Ramos (cell line): ENCODE results near the gene NGLY1.

Experiments
- in situ Hi-C: fragments of 300-500 bp; cut with MboI; formaldehyde crosslinking; loops from one replicate; pipeline ENCODE4 v1.14.3; 2022; ENCODE audit warnings: low sequenced_read_pairs; ENCODE audit not compliant: unreplicated experiment

Gene NGLY1, protein sequence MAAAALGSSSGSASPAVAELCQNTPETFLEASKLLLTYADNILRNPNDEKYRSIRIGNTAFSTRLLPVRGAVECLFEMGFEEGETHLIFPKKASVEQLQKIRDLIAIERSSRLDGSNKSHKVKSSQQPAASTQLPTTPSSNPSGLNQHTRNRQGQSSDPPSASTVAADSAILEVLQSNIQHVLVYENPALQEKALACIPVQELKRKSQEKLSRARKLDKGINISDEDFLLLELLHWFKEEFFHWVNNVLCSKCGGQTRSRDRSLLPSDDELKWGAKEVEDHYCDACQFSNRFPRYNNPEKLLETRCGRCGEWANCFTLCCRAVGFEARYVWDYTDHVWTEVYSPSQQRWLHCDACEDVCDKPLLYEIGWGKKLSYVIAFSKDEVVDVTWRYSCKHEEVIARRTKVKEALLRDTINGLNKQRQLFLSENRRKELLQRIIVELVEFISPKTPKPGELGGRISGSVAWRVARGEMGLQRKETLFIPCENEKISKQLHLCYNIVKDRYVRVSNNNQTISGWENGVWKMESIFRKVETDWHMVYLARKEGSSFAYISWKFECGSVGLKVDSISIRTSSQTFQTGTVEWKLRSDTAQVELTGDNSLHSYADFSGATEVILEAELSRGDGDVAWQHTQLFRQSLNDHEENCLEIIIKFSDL

DNA sequence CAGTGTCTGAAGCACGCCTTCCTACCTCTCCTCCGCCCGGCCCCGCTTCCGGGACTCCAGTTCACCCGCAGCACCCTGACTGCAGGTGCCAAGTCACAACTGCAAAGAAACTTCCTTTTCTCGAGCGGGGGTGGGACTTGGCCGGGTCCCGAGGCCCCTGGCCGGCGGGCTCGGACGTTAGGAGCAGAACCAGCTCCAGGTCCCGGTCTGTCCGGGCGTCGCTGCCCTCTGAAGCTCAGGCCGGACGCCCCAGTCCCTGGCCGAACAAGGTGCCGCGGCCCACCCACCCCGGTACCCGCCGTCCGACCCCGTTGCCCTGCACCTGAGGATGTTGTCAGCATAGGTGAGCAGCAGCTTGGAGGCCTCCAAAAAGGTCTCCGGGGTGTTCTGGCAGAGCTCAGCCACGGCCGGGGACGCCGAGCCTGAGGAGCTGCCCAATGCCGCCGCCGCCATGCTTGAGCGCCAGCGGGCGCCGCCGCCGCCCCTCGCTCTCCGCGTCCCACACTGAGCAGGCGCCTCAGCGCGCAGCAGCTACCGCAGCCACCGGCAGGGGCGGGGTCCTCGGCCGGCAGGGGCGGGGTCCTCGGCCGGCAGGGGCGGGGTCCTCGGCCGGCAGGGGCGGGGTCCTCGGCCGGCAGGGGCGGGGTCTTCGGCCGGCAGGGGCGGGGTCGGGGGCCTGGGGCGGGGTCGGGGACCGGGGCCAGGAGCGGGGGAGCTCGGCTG is at the start of gene NGLY1:
Gene NGLY1 (minus strand): TSS at position 506 of the 723 bp plus-strand sequence. CDS start 53 bp downstream, at position 453.
- in situ Hi-C loops: no loop called here

DNA sequence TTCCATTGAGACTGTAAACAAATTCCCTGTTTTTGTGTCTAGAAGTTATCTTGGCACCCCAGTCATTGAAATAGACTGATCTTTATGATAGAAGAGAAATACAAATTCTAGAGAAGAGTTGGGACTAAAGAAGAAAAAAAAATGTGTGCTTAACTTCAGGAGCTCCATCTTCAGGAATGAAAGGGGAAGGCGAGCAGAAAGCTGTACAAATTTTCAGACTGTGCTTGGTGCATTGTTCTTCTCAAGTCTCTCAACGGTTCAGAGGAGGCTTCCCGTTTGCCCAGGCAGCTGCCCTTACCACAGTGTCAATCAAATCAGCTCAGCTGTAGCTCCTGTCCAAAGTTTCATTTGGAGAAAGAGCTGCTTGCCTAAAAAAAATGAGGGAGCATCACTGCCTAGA is 48.3 kb upstream of the NGLY1 start:
- in situ Hi-C loops: no loop called here

DNA sequence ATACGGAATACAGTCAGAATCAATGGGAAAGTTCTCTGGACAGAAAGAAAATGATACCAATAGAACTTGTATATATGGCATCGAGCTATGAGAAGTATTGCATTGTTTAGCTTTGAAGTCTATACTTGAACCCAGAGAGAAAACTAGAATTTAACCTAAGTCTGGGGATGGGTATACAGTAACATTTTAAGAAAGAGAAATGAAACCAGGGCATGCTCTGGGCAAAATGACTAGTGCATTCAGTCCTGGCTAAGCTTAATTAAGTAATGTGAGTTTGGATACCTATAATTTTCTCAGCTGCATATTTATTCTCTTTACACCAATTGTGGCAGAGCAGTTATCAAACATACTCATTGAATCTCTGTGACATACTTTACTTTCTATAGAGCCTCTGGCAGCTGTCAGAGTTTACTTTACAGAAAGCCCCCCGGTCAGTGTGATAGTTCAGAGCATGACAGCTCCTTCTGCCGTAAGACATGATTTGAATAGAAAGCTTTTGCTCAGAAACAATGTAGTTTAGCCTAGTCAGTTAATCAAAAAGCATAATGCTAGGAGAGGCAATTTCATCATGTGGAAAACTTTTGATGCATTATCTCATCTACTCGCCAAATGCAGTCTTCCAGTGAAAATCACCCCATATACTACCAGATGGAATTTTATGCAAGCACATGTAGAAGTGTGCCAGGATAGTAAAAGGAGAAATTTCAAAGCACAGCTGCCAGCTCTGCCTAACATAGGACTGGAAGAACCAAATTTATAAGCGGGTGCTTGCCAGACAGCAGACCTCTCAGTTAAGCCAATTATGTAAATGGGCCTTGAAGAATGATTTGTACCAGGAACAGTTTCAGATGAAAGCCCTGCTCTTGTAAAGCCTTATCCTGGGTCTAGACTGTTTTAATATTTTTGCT is 47.4 kb upstream of the NGLY1 start:
- in situ Hi-C loops: no loop called here

DNA sequence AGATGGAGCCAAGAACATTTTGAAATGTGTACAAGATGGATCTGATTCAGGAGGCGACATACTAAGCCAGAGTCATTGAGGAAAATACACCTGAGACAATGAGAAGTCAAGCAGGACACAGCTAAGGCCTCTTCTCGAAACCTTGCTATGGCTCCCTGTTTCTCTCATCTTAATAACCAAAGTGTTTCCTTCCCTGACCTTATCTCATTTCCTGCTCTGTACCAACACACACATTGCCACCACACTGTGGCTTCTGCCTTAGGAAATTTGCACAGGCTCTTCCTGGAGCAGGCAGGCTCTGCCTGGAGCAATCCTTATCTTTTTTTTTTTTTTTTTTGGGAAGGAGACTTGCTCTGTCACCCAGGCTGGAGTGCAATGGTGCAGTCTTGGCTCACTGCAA is 43.3 kb upstream of the NGLY1 start:
- in situ Hi-C loops: no loop called here

DNA sequence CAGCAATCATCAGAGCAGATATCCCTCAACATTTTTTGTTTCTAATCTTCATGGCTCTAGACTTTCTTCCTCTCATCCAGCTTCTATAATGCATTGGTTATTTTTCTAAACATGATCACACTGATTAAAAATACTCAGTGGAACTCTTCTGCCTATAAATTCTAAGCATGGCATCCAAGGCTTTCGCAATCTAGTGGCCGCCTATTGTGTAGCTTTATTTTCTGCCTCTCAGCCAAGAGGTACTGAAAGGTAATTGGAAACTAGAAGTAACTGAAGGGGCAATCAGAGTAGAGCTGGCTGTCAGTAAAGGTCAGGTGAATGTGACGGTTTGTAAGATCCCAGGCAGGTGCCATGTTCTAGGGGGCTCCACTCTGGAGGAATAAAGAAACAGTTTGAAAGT is 40.1 kb upstream of the NGLY1 start:
- in situ Hi-C loops: no loop called here

DNA sequence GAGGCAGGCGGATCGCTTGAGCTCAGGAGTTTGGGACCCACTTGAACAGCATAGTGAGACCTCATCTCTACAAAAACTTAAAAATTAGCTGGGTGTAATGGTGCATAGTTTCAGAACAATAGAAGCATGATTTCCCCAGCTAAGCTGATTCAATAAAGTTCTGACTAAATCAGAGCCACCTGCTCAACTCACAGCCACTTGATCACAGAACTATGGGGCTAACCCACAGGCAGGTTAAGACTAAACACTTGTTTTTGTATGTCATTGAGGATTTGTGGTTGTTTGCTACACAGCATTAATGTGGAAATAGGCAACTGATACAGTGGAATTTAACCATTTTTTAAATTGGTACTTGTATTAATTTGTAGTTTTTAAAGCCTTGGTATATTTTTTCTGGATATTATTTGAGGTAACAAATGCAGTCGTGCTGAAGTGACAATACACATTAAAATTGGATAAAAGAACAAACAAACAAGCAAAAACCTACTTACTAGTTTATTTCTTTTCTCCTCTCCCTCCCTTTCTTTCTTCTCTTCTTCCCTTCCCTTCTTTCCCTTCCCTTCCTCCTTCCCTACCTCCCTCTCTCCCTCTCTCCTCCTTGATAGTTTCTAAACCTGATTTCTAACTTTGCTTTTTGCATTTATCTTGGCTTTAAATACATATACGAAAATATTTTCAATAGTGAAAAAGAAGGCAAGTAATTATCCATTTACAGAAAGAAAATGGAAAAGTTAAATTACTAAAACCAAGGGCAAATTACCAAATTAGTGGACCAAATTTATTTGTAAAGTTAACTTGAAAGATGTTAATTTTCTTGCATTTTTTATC is 38.7 kb upstream of the NGLY1 start:
- in situ Hi-C loops: no loop called here

DNA sequence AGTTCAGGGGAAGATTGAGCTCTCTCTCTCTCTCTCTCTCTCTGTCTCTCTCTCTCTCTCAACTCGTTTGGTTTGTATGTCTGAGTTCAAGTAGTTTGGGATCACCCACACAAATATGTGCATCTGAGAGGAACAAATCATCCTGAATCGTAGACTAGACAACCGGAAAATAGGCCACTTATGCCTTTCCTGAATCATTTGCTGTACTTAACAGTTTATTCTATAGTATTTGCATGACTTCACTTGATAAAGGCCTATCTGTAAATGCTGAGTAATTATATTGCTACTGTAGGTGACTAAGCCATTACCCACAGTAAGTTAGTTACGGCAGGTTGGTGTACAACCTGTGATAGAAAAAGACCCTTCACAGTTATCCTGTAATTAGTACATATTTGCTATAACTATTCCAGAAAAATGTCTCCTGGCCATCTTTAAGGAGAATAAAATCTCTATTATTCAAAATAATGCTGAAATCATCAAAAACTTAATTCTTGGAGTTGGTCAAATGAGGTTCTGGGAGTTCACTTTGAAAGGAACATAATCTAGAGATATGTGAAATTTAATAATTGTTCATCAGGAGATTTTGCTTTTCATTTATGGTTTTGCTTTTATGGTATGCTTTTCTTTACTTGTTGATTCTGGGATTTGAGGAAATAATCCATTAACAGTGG is 37.7 kb upstream of the NGLY1 start:
- in situ Hi-C loops: no loop called here

DNA sequence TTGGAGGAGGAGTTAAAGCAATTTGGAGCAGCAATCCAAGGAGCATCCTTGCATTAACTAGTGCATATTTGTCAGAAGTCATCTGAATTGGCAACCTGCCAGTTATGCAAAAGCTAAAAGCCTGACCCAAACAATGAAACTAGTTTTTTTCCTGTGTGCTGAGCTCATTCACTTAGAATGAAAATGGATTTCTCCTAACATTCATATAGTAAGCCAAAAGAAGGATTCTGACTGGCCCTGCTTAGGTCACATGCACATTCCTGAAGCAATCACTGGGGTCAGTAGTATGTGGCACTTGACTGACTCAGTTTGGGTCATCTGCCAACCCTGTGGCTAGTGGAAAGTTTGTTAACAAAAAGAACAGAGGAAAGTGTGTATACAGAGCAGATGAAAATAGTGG is 37.1 kb upstream of the NGLY1 start:
- in situ Hi-C loops: no loop called here

DNA sequence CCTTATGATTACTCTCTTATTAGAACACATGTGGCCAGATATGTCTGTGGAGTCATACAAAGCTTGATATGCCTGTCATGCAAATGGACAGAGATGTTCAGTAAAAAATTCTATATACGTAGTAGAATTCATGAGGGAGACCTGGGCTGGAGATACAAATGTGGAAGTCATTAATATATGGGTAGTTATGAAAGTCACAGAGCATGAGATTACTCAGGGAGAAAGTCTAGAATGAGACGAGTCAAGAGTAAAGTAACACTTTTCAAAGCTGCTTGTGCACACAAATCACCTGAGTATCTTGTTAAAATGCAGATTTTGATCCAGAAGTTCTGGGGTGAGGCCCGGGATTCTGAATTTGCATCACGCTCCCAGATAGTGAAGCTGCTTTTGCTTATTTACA is 35.1 kb upstream of the NGLY1 start:
- in situ Hi-C loops: no loop called here

DNA sequence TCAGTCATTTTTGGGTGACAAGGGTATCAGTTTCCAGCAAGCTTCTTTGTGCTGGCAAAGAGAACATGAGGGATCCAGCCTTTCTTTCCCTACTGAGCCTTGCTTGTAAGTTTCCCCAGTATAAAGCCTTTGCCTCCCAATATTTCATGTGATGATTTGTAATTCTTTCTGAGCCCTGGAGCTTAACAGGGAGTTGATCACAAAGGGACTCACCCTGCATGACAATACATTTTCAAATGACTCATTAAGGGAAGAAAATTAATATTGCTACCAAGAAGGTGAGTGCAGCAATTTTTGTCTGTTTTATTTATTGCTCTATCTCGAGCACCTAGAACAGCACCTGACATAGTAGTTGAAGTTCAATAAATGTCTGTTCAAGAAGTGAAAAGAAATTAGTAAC is 34.4 kb upstream of the NGLY1 start:
- in situ Hi-C loops: no loop called here

DNA sequence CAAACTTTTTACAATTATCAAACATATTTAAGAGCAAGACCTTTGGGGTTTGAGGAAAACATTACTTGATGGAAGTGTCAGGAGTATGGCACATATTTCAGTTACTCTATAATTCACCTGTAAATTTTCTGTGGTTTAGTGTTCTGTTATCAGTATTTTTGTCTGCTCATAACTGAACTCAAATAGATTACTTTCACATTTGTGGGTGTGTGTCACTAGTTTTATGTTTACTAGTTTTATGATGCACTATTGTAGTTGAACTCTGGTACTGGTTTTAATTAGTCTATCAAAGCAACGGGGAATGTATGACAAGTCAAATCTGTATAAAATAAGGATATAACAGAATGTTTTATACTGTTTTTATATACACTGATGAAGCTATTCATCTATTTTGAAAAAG is 33.9 kb upstream of the NGLY1 start:
- in situ Hi-C loops: no loop called here

DNA sequence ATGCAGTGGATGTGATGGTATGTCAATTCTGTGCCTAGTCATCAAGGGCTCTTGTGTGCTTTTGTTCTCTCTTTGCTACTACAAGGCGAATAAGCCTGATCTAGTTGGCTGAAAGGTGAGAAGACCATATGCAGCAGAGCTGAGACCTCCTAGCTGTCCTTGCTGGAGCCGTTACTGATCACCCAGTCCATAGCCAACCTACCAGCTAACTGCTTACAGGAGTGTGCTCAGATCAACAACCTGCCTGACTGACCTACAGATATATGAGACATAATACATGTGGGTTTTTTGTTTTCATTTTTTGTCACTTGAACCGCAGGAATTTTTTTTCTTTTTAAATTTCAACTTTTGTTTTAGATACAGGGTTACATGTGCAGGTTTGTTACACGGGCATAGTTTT is 29.4 kb upstream of the NGLY1 start:
- in situ Hi-C loops: no loop called here

DNA sequence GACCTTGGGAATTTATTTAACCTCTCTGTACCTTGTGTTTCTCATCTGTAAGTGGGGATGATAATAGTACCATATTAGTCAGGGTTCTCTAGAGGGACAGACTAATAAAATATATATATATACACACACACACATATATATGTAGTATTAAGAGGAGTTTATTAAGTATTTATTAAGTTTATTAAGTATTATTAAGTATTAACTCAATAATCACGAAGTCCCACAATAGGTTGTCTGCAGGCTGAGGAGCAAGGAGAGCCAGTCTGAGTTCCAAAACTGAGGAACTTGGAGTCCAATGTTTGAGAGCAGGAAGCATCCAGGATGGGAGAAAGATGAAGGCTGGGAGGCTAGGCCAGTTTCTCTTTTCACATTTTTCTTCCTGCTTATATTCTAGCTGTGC is 21.4 kb upstream of the NGLY1 start:
- in situ Hi-C loops: no loop called here

DNA sequence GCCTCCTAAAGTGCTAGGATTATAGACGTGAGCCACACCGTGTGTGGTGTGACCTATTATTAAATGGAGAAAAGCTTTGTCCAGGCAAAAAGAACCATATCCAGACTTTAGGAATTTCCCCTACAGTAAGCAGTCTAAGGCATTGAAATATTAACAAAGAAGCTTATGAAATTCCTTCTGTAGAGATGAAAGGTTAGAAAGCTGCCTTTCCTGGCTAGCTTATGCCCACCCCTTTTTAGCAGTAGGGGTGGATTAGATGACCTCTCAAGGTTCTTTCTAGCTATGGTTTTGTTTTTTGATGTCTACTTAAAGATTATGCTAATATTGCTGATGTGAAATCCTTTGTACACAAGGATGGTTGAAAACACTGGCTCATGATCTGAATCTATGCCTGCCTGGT is 20.6 kb upstream of the NGLY1 start:
- in situ Hi-C loops: no loop called here

DNA sequence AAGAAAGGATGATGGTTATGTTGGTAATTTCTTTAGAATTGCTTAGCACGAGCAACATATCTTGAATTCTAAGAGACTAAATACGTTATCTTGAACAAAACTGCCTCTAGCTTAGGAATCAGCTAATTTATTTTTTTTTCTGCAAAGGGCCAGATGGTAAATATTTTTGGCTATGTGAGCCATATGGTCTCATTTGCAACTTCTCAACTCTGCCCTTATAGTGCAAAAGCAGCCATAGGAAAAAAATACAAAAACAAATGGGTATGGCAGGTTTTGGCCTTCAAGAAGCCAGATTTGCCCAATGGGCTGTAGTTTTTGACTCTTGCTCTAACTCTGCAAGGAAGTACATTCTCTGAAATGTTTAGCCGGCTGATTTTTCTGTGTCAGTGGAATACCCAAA is 18.5 kb upstream of the NGLY1 start:
- in situ Hi-C loops: no loop called here

DNA sequence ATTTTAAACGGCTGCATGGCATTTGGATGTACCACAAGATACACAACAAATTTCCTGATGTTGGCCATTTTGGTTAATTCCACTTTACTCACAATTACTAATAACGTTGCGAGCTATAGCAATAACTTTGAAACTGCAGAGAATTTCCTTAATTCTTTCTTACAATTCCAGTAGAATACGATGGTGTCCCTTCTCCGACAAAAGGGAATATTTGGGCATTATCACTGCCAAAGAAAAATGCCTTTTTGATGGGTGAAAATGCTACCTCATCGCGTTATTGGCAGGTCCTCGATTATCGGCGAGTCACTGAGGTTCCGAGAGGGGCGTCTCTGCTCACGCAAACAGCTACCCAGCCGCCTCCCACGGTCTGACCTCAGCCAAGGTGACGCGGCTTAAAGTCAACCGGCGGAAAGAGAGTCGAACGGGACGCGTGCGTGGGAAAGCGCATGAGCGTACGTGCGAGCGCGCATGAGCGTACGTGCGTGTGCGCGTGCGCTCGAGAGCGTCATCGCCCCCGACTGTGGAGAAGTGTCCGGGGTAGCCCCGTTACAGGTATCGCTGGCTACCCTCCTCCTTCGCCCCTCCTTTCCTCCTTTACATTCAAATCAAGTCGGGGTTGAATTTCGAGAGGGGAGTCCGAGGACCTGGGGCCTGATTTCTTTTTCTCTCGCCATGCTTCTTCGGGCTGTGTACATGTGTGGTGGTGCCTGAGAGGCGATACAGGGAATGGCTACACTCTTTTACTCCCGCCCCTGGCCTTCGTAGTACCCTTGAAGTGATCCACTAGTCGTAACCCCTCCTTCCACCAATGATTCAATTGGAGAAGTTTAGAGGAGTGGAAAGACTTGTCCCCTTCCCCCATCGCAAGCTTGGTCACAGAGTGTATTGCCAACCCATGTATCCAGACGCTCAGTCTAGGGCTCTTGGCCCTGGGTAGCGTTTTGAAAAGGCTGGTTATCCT is 6.6 kb upstream of the NGLY1 start, which contains the start of gene OXSM:
Gene OXSM (plus strand): TSS at position 495 of the 961 bp plus-strand sequence. CDS start 931 bp downstream, outside the sequence.
- in situ Hi-C loops: no loop called here

DNA sequence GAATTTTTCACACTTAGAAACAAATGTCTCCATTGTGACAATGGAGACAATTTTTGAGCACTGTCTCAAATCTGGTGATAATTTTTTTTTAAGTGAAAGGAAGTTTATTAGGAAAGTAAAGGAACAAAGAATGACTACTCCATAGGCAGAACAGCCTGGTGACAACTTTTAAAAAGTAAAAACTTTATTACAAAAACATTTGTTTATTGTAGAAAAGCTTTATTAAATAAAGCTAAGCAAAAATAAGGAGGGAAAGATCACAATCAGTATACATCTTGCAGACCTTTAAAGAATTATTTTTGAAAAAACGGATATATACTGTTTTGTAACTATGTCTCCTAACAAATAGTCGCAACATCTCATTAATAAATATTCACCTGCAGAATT is 6.0 kb upstream of the NGLY1 start:
- in situ Hi-C loops: no loop called here

DNA sequence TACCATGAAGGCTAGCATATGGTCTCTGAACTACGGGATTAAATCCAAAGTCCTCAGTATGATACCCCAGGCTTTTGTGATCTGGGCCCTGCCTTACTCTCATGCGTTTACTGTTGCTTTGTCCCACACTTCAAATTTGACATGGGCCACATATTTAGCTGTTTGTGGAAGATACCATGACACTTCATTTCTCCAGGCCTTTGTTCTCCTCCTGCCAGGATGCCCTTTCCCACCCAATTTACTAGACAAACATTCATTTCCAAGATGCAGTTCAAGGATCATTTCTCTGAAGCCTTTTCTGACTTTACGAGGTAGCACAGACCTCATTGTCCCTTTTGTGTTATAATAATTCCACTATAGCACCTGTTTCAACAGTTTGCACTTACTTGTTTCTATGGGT is 4.4 kb upstream of the NGLY1 start:
- in situ Hi-C loops: no loop called here
